ENCODE data around the gene LINC00305.

Gene LINC00305

GRCh38 chr18:64044616-64045015, 104.3 kb downstream of the LINC00305 start:
- Histone ChIP-seq H3K36me3 (no peaks in the 10 kb centered on the region), H3K9me3 (ENCODE audit: severe bottlenecking) (peaks cover 9% of the 10 kb centered on the region), H3K4me3 (ENCODE audit: low read depth, low read length) (no peak overlapping the region), H3K27me3 (ENCODE audit: insufficient read depth, low read depth, severe bottlenecking) (no peaks in the 10 kb centered on the region), H3K27ac (no peak overlapping the region)
- no peak for TF ChIP-seq CTCF (IDR thresholded peaks at IDR 0.05; ENCODE audit: low read depth, low read length)
- DNase-seq: no peak

GRCh38 chr18:64042728-64043358, 106.0 kb downstream of the LINC00305 start:
- H3K9me3 ChIP-seq (ENCODE audit: severe bottlenecking): peaks cover 9% of the 10 kb centered on the region
- no peaks in the 10 kb centered on the region for H3K36me3 ChIP-seq
- H3K27ac ChIP-seq: no peak overlapping the region
- TF ChIP-seq CTCF (IDR thresholded peaks at IDR 0.05; ENCODE audit: low read depth, low read length): no peak
- no peak overlapping the region for H3K4me3 ChIP-seq (ENCODE audit: low read depth, low read length)
- no peaks in the 10 kb centered on the region for H3K27me3 ChIP-seq (ENCODE audit: insufficient read depth, low read depth, severe bottlenecking)
- no peak for DNase-seq

- Histone ChIP-seq H3K27me3 (ENCODE audit: insufficient read depth, low read depth, severe bottlenecking) (no peaks in the 10 kb centered on the region), H3K9me3 (ENCODE audit: severe bottlenecking) (no peaks in the 10 kb centered on the region), H3K4me3 (ENCODE audit: low read depth, low read length) (no peak overlapping the region), H3K27ac (no peak overlapping the region), H3K36me3 (no peaks in the 10 kb centered on the region)
- peak; percentile 35; the same call in 1 of the 2 replicates for TF ChIP-seq CTCF (IDR thresholded peaks at IDR 0.05; ENCODE audit: low read depth, low read length)
- DNase-seq: no peak
Observed at GRCh38 chr18:64037812-64038414, 111.0 kb downstream of the LINC00305 start.

GRCh38 chr18:64032312-64032711, 116.6 kb downstream of the LINC00305 start:
- Histone ChIP-seq H3K27me3 (ENCODE audit: insufficient read depth, low read depth, severe bottlenecking) (no peaks in the 10 kb centered on the region), H3K27ac (no peak overlapping the region), H3K9me3 (ENCODE audit: severe bottlenecking) (no peaks in the 10 kb centered on the region), H3K4me3 (ENCODE audit: low read depth, low read length) (no peak overlapping the region), H3K36me3 (no peaks in the 10 kb centered on the region)
- no peak for TF ChIP-seq CTCF (IDR thresholded peaks at IDR 0.05; ENCODE audit: low read depth, low read length)
- DNase-seq: no peak

GRCh38 chr18:64031411-64031810, 117.5 kb downstream of the LINC00305 start:
- no peak for TF ChIP-seq CTCF (IDR thresholded peaks at IDR 0.05; ENCODE audit: low read depth, low read length)
- Histone ChIP-seq H3K9me3 (ENCODE audit: severe bottlenecking) (no peaks in the 10 kb centered on the region), H3K4me3 (ENCODE audit: low read depth, low read length) (no peak overlapping the region), H3K27me3 (ENCODE audit: insufficient read depth, low read depth, severe bottlenecking) (no peaks in the 10 kb centered on the region), H3K27ac (no peak overlapping the region), H3K36me3 (no peaks in the 10 kb centered on the region)
- DNase-seq: no peak

Measured in WERI-Rb-1 (cell line).